HG03280 (cell line): ENCODE measurements around the gene RFC4.

ENCODE experiments used
- ATAC-seq: cut with Tn5 transposase; IDR thresholded peaks from one replicate; pipeline ENCODE4 v1.9.1; 2021; ENCODE audit warnings: mild to moderate bottlenecking, moderate library complexity; ENCODE audit not compliant: unreplicated experiment

Gene RFC4

GRCh38 chr3:186751480-186751879 lies 54.8 kb downstream of the RFC4 start:
- no peak for ATAC-seq

GRCh38 chr3:186750316-186750715 lies 56.0 kb downstream of the RFC4 start:
- no peak for ATAC-seq

GRCh38 chr3:186746008-186746407 lies 60.3 kb downstream of the RFC4 start:
- no peak for ATAC-seq

- no peak for ATAC-seq
Measured at GRCh38 chr3:186743666-186744065, 62.6 kb downstream of the RFC4 start.

GRCh38 chr3:186742618-186743380 lies 63.5 kb downstream of the RFC4 start:
- ATAC-seq = no peak
